Endodermal cell (in vitro differentiated cells): ENCODE results near the gene PYDC1. TPM values are rescaled to one million over a fixed set of nuclear protein-coding genes. Genes with fewer than 3 reads are reported as not detected.

ENCODE experiments used
- DNase-seq: peaks from one replicate; pipeline ENCODE4 v3.0.0-alpha.2; 2017
- H3K27ac ChIP-seq: 2 replicates; pipeline ENCODE4 v1.5.1; 2013; ENCODE audit warnings: mild to moderate bottlenecking, low read depth, low read length, moderate library complexity
- H3K27me3 ChIP-seq: 2 replicates; pipeline ENCODE4 v1.6.1; 2013; ENCODE audit warnings: mild to moderate bottlenecking, low read length, moderate library complexity; ENCODE audit not compliant: insufficient read depth, control insufficient read depth, poor library complexity, severe bottlenecking
- H3K36me3 ChIP-seq: 2 replicates; pipeline ENCODE4 v1.7.0; 2013; ENCODE audit warnings: mild to moderate bottlenecking, low read length, moderate library complexity; ENCODE audit not compliant: control insufficient read depth, insufficient read depth
- H3K4me1 ChIP-seq: one replicate; pipeline ENCODE4 v1.7.0; 2013; ENCODE audit warnings: low read length; ENCODE audit not compliant: control insufficient read depth, insufficient read depth
- H3K4me3 ChIP-seq: 2 replicates; pipeline ENCODE4 v1.5.1; 2013; ENCODE audit warnings: mild to moderate bottlenecking, low read length, moderate library complexity
- H3K9ac ChIP-seq: 2 replicates; pipeline ENCODE4 v1.6.1; 2013; ENCODE audit warnings: mild to moderate bottlenecking, low read length, moderate library complexity; ENCODE audit not compliant: poor library complexity, severe bottlenecking; ENCODE audit errors: extremely low read depth
- H3K9me3 ChIP-seq: 2 replicates; pipeline ENCODE4 v1.6.1; 2013; ENCODE audit warnings: mild to moderate bottlenecking, low read length, moderate library complexity; ENCODE audit not compliant: control insufficient read depth
- H3K27ac Mint-ChIP-seq: 2 replicates; pipeline ENCODE4 v1.8.0; 2020; ENCODE audit warnings: mixed read lengths
- H3K27me3 Mint-ChIP-seq: 2 replicates; pipeline ENCODE4 v1.8.0; 2021; ENCODE audit warnings: mild to moderate bottlenecking, mixed read lengths; ENCODE audit not compliant: insufficient read depth
- H3K36me3 Mint-ChIP-seq: 2 replicates; pipeline ENCODE4 v1.8.0; 2020; ENCODE audit warnings: low read depth, mixed read lengths
- H3K4me1 Mint-ChIP-seq: 2 replicates; pipeline ENCODE4 v1.8.0; 2020; ENCODE audit warnings: mixed read lengths
- H3K4me3 Mint-ChIP-seq: 2 replicates; pipeline ENCODE4 v1.8.0; 2020; ENCODE audit warnings: mild to moderate bottlenecking, moderate library complexity, mixed read lengths
- H3K9me3 Mint-ChIP-seq: 2 replicates; pipeline ENCODE4 v1.8.0; 2020; ENCODE audit warnings: mild to moderate bottlenecking, mixed read lengths
- WGBS, 2 experiments: methylation state at CpG; one replicate each; pipeline versions ENCODE4 v1.1.5 to v1.1.7; 2013; ENCODE audit warnings: missing lambda C conversion rate in 2 of 2, mixed read lengths in 1 of 2; ENCODE audit not compliant: insufficient coverage in 1 of 2, insufficient read length in 1 of 2; 5-methylcytosine and 5-hydroxymethylcytosine counted together
- total RNA-seq, 2 donors: library from RNA; stranded (reverse); fragmentation: NEBNext Ultra II Directional in 1 of 2; extraction: Animal tissue kit (Norgen Biotek cat#: 25700) in 1 of 2; gene quantifications; 2 replicates in 1 of 2; 3 replicates in 1 of 2; pipeline ENCODE4 v1.2.1, GENCODE V29; 2021
- TF ChIP-seq, protein P1 (sequence below): fragments of 200-600 bp; sonication (generic); conservative IDR thresholded peaks from 2 replicates; pipeline ENCODE4 v1.5.0; 2021; ENCODE audit warnings: antibody characterized with exemption, mild to moderate bottlenecking

PYDC1 gene
- total RNA-seq, 2 donors from 2014 or later: not detected

DNA sequence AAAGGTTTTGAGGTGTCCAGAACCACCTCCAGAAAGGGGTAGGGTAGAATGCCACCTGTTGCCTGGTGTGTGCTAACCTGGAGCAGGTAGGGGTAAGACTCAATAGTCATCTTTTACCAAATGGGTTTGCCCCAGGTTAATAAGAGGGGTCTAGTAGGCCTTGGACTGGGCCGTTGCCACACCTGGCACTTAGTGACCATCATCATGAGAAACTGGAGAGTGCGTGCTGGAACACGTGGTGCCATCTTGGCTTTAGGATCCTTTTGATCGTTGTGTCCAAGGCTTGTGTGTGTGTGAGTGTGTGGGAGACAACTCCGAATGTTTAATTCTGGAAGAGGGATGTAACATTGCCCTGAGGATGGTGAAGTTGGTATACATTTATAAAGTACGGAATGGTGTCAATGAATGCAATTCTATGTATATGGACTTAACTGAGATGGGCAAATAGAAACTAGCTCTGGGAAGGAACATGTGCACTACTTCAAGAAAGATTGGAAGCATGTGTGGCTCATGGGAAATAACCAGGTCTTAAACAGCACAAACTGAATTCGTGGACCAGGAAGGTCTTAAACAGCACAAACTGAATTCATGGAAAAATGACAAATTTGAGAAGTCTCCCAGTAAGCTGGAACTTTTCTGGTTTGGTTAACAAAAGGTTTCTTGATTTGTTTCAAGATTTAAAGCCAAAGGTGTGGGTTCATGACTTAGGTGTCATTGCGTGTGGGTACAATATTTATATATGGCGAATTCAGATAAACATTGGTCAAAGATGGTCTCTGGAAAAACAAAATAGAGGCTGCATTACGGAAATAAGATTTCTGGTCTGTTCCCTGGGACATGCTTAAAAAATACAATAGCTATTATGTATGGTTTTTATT, 29.8 kb downstream of the PYDC1 start:
- no peaks in the 10 kb centered on the region for H3K4me1 ChIP-seq
- H3K9me3 ChIP-seq: no peaks in the 10 kb centered on the region
- H3K9ac ChIP-seq: no peak overlapping the region
- WGBS, 2 experiments: 96 to 98% methylated on average over 10 of the region's 10 CpGs
- H3K4me3 ChIP-seq: no peak overlapping the region
- H3K4me3 Mint-ChIP-seq: no peak overlapping the region
- no peak for DNase-seq
- peaks cover 99% of the 10 kb centered on the region for H3K36me3 Mint-ChIP-seq
- no peaks in the 10 kb centered on the region for H3K27me3 ChIP-seq
- TF ChIP-seq, protein P1, sequence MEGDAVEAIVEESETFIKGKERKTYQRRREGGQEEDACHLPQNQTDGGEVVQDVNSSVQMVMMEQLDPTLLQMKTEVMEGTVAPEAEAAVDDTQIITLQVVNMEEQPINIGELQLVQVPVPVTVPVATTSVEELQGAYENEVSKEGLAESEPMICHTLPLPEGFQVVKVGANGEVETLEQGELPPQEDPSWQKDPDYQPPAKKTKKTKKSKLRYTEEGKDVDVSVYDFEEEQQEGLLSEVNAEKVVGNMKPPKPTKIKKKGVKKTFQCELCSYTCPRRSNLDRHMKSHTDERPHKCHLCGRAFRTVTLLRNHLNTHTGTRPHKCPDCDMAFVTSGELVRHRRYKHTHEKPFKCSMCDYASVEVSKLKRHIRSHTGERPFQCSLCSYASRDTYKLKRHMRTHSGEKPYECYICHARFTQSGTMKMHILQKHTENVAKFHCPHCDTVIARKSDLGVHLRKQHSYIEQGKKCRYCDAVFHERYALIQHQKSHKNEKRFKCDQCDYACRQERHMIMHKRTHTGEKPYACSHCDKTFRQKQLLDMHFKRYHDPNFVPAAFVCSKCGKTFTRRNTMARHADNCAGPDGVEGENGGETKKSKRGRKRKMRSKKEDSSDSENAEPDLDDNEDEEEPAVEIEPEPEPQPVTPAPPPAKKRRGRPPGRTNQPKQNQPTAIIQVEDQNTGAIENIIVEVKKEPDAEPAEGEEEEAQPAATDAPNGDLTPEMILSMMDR: no peak
- H3K27me3 Mint-ChIP-seq: no peaks in the 10 kb centered on the region
- H3K4me1 Mint-ChIP-seq: peaks cover 19% of the 10 kb centered on the region
- H3K27ac Mint-ChIP-seq: peak overlapping the region; percentile 72
- H3K27ac ChIP-seq: no peak overlapping the region
- no peaks in the 10 kb centered on the region for H3K9me3 Mint-ChIP-seq
- H3K36me3 ChIP-seq: peaks cover 99% of the 10 kb centered on the region

DNA sequence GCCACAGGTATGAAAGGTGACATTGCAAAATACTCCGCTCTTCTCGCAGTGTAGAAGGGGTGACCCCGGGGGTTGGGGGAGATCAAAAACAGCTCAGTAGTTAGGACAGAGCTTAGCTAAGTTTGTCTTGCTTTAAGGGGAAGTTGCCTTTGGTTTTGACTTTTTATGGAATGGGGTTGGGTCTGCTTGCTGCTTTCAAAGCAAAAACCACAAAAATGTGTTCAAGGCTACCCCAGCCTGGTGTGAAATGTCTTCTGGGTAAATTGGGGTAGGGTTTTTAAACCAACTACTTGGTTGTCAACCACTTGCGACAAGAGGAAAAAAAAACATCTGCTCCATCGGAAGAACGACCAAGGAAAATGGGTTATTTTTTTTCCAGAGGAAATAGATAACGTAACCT, 30.8 kb downstream of the PYDC1 start:
- no peaks in the 10 kb centered on the region for H3K9me3 Mint-ChIP-seq
- TF ChIP-seq, protein P1: no peak
- H3K36me3 Mint-ChIP-seq: peaks cover 98% of the 10 kb centered on the region
- peak overlapping the region; percentile 85 for H3K27ac Mint-ChIP-seq
- Histone ChIP-seq H3K27me3 (no peaks in the 10 kb centered on the region), H3K27ac (no peak overlapping the region), H3K36me3 (peaks cover 97% of the 10 kb centered on the region), H3K4me3 (no peak overlapping the region), H3K4me1 (no peaks in the 10 kb centered on the region), H3K9me3 (no peaks in the 10 kb centered on the region), H3K9ac (no peak overlapping the region)
- 91 to 97% methylated on average over 4 to 7 of the region's 7 CpGs for WGBS, 2 experiments
- no peak overlapping the region for H3K4me3 Mint-ChIP-seq
- H3K4me1 Mint-ChIP-seq: peaks cover 25% of the 10 kb centered on the region
- no peak for DNase-seq
- no peaks in the 10 kb centered on the region for H3K27me3 Mint-ChIP-seq

DNA sequence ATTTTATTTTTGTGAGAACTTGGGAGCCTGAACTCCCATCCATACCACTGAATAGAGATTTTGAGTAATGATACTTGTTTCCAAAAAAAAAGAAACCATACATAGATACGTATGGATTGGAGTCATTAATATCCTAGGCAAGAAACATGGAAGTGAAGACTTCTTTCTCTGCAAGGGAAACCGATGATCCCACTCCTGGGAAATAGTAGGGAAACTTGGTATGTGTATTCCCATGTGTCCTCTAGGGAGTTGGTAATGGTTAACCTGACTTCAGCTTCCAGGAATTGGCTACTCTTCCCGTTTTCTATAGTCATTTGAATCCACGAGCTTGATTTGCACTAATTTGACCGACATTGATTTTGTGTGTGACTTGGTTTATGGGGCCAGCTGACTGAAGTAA, 31.6 kb downstream of the PYDC1 start:
- Mint-ChIP-seq H3K36me3 (peaks cover 93% of the 10 kb centered on the region), H3K9me3 (no peaks in the 10 kb centered on the region), H3K4me3 (no peak overlapping the region), H3K27me3 (no peaks in the 10 kb centered on the region), H3K4me1 (peaks cover 25% of the 10 kb centered on the region), H3K27ac (peak overlapping the region; percentile 14)
- no peak overlapping the region for H3K9ac ChIP-seq
- H3K27ac ChIP-seq: no peak overlapping the region
- DNase-seq: no peak
- no peaks in the 10 kb centered on the region for H3K9me3 ChIP-seq
- no peaks in the 10 kb centered on the region for H3K4me1 ChIP-seq
- peaks cover 90% of the 10 kb centered on the region for H3K36me3 ChIP-seq
- H3K27me3 ChIP-seq: no peaks in the 10 kb centered on the region
- TF ChIP-seq, protein P1: no peak
- 88 to 96% methylated on average over 2 to 5 of the region's 5 CpGs for WGBS, 2 experiments
- no peak overlapping the region for H3K4me3 ChIP-seq
